Measurements from ENCODE around the gene THSD4. TPM values are rescaled to one million over a fixed set of nuclear protein-coding genes. Genes with fewer than 3 reads are reported as not detected.

Gene THSD4
- total RNA-seq, 4 donors from 2014 or later: 23.0 to 68.5 (median 48.6) TPM

DNA sequence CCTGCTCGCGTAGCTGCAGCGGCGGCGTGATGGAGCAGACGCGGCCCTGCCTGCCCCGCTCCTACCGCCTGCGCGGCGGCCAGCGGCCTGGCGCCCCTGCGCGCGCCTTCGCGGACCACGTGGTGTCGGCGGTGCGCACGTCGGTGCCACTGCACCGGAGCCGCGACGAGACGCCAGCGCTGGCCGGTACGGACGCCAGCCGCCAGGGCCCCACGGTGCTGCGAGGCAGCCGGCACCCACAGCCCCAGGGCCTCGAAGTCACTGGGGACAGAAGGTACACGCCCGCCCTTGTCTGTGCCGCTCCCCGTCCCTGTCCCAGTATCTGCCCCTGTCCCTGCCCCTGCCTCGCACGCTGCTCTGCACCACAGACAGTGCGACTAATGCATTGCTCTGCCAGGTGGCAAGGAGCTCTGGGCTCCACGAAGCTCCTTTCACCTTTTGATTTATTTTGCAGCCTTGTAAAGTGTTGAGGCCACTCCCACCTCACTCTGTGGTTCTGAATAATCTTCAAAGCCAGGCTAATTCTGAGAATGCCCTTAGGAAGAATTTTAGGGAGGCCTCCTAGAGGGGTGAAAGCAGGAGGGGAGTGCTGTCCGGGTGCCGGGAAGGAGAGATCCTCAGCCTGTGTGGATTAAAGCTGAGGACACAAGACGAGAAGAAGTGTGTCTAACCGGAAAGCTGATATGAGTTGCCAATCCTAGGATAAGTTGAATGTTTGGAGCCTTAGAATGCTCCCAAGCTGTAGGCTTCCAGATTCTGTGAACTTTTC, 100.0 kb downstream of the THSD4 start:
- no peak for DNase-seq
- WGBS, 2 donors: 80 to 83% methylated on average over 23 to 27 of the region's 51 CpGs
- Histone ChIP-seq H3K27me3 (no peaks in the 10 kb centered on the region), H3K4me1 (peaks cover 16% of the 10 kb centered on the region in 2 donors), H3K4me3 (replicated peaks in 1 of 3) (no peak overlapping the region), H3K36me3 (no peaks in the 10 kb centered on the region), H3K9me3 (no peaks in the 10 kb centered on the region), H3K27ac (no peak overlapping the region)
- intact Hi-C loops (cut with DNase I): no loop called here
- TF ChIP-seq, protein P1, sequence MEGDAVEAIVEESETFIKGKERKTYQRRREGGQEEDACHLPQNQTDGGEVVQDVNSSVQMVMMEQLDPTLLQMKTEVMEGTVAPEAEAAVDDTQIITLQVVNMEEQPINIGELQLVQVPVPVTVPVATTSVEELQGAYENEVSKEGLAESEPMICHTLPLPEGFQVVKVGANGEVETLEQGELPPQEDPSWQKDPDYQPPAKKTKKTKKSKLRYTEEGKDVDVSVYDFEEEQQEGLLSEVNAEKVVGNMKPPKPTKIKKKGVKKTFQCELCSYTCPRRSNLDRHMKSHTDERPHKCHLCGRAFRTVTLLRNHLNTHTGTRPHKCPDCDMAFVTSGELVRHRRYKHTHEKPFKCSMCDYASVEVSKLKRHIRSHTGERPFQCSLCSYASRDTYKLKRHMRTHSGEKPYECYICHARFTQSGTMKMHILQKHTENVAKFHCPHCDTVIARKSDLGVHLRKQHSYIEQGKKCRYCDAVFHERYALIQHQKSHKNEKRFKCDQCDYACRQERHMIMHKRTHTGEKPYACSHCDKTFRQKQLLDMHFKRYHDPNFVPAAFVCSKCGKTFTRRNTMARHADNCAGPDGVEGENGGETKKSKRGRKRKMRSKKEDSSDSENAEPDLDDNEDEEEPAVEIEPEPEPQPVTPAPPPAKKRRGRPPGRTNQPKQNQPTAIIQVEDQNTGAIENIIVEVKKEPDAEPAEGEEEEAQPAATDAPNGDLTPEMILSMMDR (IDR thresholded peaks at IDR 0.05): no peak
- no peak for TF ChIP-seq POLR2A (IDR thresholded peaks at IDR 0.05)

DNA sequence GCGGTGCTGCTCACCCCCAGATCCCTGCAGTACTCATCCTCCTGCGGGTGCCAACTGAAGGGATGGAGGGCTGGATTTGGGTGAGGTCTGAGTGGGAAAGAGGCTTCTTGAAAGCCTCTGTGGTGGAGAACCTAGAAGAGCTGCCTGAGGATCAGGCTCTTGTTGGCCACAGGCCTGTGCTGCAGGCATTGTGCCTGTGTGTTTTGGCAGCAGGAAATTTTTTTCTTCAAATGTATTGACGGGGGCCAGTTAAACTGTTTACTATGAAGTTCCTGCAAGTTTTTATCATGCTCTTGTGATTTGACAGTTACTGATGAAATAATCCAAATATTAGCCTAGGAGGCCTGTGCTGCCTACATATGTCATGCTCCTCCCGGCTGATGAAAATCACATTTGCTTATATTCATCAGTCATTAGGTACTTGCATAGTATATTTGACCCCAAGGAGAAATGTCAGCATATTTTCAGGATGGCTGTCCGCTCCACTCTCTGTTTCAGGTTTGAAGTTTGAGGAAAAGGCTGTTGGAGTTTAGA, 103.1 kb downstream of the THSD4 start:
- no peak for TF ChIP-seq POLR2A (IDR thresholded peaks at IDR 0.05)
- TF ChIP-seq, protein P1 (IDR thresholded peaks at IDR 0.05): no peak
- peaks cover 21 to 28% of the 10 kb centered on the region in 2 donors for H3K4me1 ChIP-seq
- H3K36me3 ChIP-seq: no peaks in the 10 kb centered on the region
- 69 to 87% methylated on average over 5 of the region's 5 CpGs for WGBS, 2 donors
- H3K4me3 ChIP-seq (replicated peaks in 1 of 3): no peak overlapping the region
- peak overlapping the region in 1 of 3 donors; percentile 3 for H3K27ac ChIP-seq
- no peak for DNase-seq
- no peaks in the 10 kb centered on the region for H3K9me3 ChIP-seq
- intact Hi-C loops (cut with DNase I): no loop called here
- no peaks in the 10 kb centered on the region for H3K27me3 ChIP-seq

DNA sequence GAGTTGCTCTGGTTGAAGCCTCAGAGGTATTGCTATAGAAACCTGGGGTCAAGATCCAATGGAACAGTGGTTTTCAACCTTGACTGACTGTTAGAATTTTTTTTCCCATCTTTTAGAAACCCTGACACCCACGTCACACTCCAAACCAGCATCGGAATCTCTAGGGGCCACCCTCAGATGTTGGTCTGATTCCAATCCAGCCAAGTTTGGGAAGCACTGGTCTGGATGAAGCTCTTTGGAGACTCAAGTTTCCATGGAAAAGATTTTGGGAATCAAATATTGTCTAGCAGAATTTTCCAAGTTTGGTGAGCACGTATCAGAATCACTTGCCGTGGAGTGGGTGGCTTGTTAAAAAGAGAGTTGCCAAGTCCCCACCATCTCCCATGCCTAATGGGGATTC, 103.8 kb downstream of the THSD4 start:
- Histone ChIP-seq H3K9me3 (no peaks in the 10 kb centered on the region), H3K4me3 (replicated peaks in 1 of 3) (no peak overlapping the region), H3K27ac (no peak overlapping the region), H3K4me1 (peaks cover 21 to 28% of the 10 kb centered on the region in 2 donors), H3K36me3 (no peaks in the 10 kb centered on the region), H3K27me3 (no peaks in the 10 kb centered on the region)
- no peak for DNase-seq
- no peak for TF ChIP-seq POLR2A (IDR thresholded peaks at IDR 0.05)
- TF ChIP-seq, protein P1 (IDR thresholded peaks at IDR 0.05): no peak
- intact Hi-C loops (cut with DNase I): no loop called here
- 71 to 77% methylated on average over 4 of the region's 4 CpGs for WGBS, 2 donors

DNA sequence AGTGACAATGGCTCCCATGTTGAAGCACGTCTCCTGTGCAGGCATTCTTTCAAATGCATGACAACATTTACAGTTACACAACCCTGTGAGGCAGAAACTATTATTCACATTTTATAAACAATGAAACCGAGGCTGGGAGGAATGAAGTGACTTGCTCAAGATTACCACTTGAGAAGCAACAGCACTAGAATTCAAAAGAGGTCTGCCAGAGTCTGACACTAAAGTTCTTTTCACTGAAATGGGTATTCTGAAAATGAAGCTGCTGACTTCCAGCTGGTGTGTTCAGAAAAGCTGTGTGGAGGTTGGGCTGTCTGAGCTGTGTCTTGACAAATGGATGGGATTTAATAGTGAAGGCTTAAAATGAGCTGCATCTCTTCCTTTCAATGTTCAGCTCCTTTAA, 104.4 kb downstream of the THSD4 start:
- 20 to 35% methylated on average over 2 of the region's 2 CpGs for WGBS, 2 donors
- intact Hi-C loops (cut with DNase I): no loop called here

More for the DNA sequence above, 104.4 kb downstream of the THSD4 start:
- Histone ChIP-seq H3K4me3 (replicated peaks in 1 of 3) (no peak overlapping the region), H3K36me3 (no peaks in the 10 kb centered on the region), H3K9me3 (no peaks in the 10 kb centered on the region), H3K27me3 (no peaks in the 10 kb centered on the region), H3K27ac (peak overlapping the region in 1 of 3 donors; percentile 27), H3K4me1 (peaks cover 21 to 28% of the 10 kb centered on the region in 2 donors)
- no peak for DNase-seq
- no peak for TF ChIP-seq POLR2A (IDR thresholded peaks at IDR 0.05)
- TF ChIP-seq, protein P1 (IDR thresholded peaks at IDR 0.05): no peak

Measured in thyroid gland (tissue), 4 donors.